MCF 10A (cell line): ENCODE results near the gene ZNF587B. TPM values are rescaled to one million over a fixed set of nuclear protein-coding genes. Genes with fewer than 3 reads are reported as not detected.
"Not testable (repeated sequence)": the region's sequence is repeated elsewhere in the genome, so short reads cannot be mapped to it uniquely, and the experiment has no call there.

Experiments used
- BruUV-seq: library from RNA; stranded (reverse); fragments of 400-500 nt; replicated peaks from 2 replicates; lab custom pipeline; 2021; lab: Mats Ljungman, UMichigan
- CTCF ChIA-PET: fragments of 300-600 bp; sonication (Branson Sonifier 250); formaldehyde crosslinking; extraction: SDS; loops from one replicate; lab custom pipeline; 2021; ENCODE audit warnings: antibody characterized with exemption, inconsistent platforms; lab: Yijun Ruan, JAX
- POLR2A ChIA-PET: fragments of 300-600, 350-650 bp; sonication (Branson Sonifier 250); formaldehyde crosslinking; extraction: SDS; loops from one replicate; lab custom pipeline; 2020; ENCODE audit warnings: antibody characterized with exemption, inconsistent platforms; lab: Yijun Ruan, JAX
- DNase-seq: peaks from one replicate; pipeline ENCODE4 v3.0.0-alpha.2; 2018; ENCODE audit not compliant: unreplicated experiment
- H3K27ac Mint-ChIP-seq: one replicate; pipeline ENCODE4 v1.8.0; 2022; ENCODE audit warnings: mild to moderate bottlenecking, low read depth, mixed read lengths; ENCODE audit not compliant: unreplicated experiment
- H3K27me3 Mint-ChIP-seq: one replicate; pipeline ENCODE4 v1.8.0; 2022; ENCODE audit warnings: mixed read lengths; ENCODE audit not compliant: insufficient read depth, unreplicated experiment
- H3K36me3 Mint-ChIP-seq: one replicate; pipeline ENCODE4 v1.8.0; 2022; ENCODE audit warnings: mild to moderate bottlenecking, moderate library complexity, mixed read lengths; ENCODE audit not compliant: insufficient read depth, unreplicated experiment
- H3K4me1 Mint-ChIP-seq: one replicate; pipeline ENCODE4 v1.8.0; 2022; ENCODE audit warnings: mixed read lengths; ENCODE audit not compliant: insufficient read depth, unreplicated experiment
- H3K4me3 Mint-ChIP-seq: one replicate; pipeline ENCODE4 v1.8.0; 2022; ENCODE audit warnings: mild to moderate bottlenecking, moderate library complexity, mixed read lengths; ENCODE audit not compliant: unreplicated experiment
- H3K9me3 Mint-ChIP-seq: one replicate; pipeline ENCODE4 v1.8.0; 2022; ENCODE audit warnings: mixed read lengths; ENCODE audit not compliant: unreplicated experiment
- intact Hi-C: fragments of 100-400 bp; cut with micrococcal nuclease; formaldehyde crosslinking; loops from 2 replicates; pipeline ENCODE4 v1.14.1; 2022
- total RNA-seq: library from RNA; stranded (reverse); gene quantifications from 2 replicates; pipeline ENCODE4 v1.2.3, GENCODE V29; 2022
- TF ChIP-seq, protein P1 (sequence below): fragments of 200-600 bp; IDR thresholded peaks from one replicate; pipeline ENCODE4 v1.8.0; 2022; ENCODE audit warnings: antibody characterized with exemption, mild to moderate bottlenecking; ENCODE audit not compliant: unreplicated experiment

Gene ZNF587B
- total RNA-seq, 1 experiment from 2014 or later: 19.4 TPM

DNA sequence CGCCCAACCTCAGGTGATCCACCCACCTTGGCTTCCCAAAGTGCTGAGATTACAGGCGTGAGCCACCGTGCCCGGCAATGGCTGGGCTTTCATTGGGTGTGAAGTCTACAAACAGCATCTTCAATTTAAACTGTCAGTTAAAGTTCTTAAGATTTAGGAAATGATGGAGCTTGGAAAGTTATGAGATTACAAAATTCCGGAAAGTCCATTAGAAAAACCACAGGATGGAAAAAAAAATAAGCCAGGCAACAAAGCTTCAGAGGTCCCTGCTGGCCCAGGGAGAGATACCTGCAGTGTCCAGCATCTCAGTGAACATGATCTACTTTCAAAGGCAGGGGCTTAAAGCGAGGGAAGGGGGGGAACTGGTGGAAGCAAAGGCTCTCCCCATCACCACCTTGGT lies 4.6 kb upstream of the ZNF587B start:
- TF ChIP-seq, protein P1, sequence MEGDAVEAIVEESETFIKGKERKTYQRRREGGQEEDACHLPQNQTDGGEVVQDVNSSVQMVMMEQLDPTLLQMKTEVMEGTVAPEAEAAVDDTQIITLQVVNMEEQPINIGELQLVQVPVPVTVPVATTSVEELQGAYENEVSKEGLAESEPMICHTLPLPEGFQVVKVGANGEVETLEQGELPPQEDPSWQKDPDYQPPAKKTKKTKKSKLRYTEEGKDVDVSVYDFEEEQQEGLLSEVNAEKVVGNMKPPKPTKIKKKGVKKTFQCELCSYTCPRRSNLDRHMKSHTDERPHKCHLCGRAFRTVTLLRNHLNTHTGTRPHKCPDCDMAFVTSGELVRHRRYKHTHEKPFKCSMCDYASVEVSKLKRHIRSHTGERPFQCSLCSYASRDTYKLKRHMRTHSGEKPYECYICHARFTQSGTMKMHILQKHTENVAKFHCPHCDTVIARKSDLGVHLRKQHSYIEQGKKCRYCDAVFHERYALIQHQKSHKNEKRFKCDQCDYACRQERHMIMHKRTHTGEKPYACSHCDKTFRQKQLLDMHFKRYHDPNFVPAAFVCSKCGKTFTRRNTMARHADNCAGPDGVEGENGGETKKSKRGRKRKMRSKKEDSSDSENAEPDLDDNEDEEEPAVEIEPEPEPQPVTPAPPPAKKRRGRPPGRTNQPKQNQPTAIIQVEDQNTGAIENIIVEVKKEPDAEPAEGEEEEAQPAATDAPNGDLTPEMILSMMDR: no peak
- no peak overlapping the region for H3K27ac Mint-ChIP-seq
- H3K4me1 Mint-ChIP-seq: peaks cover 25% of the 10 kb centered on the region
- H3K36me3 Mint-ChIP-seq: peaks cover 35% of the 10 kb centered on the region
- CTCF ChIA-PET: no interaction called here
- POLR2A ChIA-PET: interaction anchor here (0.6 kb wide), 1 partner anchor 390 kb away, joined by 3 read pairs; no protein-coding TSS in a partner anchor
- DNase-seq: no peak
- no peak overlapping the region for H3K4me3 Mint-ChIP-seq
- H3K27me3 Mint-ChIP-seq: no peaks in the 10 kb centered on the region
- H3K9me3 Mint-ChIP-seq: no peaks in the 10 kb centered on the region
- no TSS peak for BruUV-seq
- intact Hi-C loops: no loop called here

DNA sequence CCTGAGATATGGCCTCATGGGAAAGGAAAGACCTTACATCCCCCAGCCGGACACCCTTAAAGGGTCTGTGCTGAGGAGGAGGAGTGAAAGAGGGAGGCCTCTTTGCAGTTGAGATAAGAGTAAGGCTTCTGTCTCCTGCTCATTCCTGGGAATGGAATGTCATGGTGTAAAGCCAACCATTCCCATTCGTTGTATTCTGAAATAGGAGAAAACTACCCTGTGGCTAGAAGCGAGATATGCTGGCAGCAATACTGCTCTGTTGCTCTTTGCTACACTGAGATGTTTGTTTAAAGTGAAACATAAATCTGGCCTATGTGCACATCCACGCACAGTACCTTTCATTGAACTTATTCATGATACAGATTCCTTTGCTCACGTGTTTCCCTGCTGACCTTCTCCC lies 783 bp upstream of the ZNF587B start:
- POLR2A ChIA-PET: no interaction called here

DNA sequence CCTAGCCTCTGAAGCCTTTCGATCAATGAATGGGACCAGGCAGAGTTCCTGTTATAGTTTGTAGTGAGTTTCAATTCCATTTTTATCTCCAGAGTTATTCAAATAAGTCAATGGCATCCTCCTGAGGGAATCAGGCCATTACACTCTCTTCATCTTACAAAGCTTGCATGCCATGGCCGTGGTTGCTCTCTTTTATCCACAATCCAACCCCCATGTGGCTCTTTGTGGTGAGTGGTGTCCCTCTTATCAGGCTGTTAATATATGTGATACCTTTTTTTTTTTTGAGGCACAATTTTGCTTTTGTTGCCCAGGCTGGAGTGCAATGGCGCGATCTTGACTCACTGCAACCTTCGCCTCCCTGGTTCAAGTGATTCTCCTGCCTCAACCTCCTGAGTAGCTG lies 6.9 kb downstream of the ZNF587B start:
- H3K4me3 Mint-ChIP-seq, H3K27me3 Mint-ChIP-seq, BruUV-seq, POLR2A ChIA-PET, DNase-seq, H3K27ac Mint-ChIP-seq, H3K9me3 Mint-ChIP-seq, intact Hi-C loops, H3K4me1 Mint-ChIP-seq: not testable (repeated sequence)
- CTCF ChIA-PET: interaction anchor here (0.6 kb wide), 1 partner anchor 536 kb away, joined by 5 read pairs; no protein-coding TSS in a partner anchor
- H3K36me3 Mint-ChIP-seq: peaks cover 35% of the 10 kb centered on the region

More for the DNA sequence above, 783 bp upstream of the ZNF587B start:
- TF ChIP-seq, protein P1: no peak
- Mint-ChIP-seq H3K27me3 (no peaks in the 10 kb centered on the region), H3K4me1 (peaks cover 3% of the 10 kb centered on the region), H3K9me3 (no peaks in the 10 kb centered on the region), H3K4me3 (no peak overlapping the region), H3K27ac (peak overlapping the region; percentile 39), H3K36me3 (peaks cover 28% of the 10 kb centered on the region)
- BruUV-seq: no TSS peak
- no peak for DNase-seq
- CTCF ChIA-PET: no interaction called here
- intact Hi-C loops: no loop called here

DNA sequence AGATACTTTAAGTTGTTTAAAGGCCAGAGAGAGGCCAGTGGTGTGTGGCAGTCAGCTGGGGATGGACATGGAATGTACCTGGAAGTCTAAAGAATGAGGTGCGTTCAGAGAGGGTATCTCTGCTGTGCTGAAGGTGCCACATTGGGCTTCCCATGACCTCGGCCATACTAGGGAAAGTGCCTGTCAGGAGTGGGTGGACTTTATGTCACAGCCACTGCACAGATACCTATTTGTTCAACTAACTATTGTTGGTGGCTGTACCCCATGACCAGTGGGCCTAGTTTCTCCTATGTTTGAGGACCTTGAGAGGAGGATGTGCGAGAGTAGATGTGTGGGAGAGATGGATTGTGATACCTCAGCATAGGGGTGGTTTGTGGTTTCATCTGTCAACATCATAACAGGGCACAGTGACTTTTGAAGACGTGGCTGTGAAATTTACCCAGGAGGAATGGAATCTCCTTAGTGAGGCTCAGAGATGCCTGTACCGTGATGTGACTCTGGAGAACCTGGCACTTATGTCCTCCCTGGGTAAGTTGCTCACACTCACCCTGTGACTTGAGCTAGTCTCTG lies 8.6 kb downstream of the ZNF587B start:
- H3K4me3 Mint-ChIP-seq, POLR2A ChIA-PET, H3K4me1 Mint-ChIP-seq, intact Hi-C loops, DNase-seq, H3K27me3 Mint-ChIP-seq, BruUV-seq, H3K27ac Mint-ChIP-seq, H3K9me3 Mint-ChIP-seq: not testable (repeated sequence)
- peaks cover 43% of the 10 kb centered on the region for H3K36me3 Mint-ChIP-seq
- CTCF ChIA-PET: interaction anchor here (0.6 kb wide), 1 partner anchor 321 kb away, joined by 3 read pairs; no protein-coding TSS in a partner anchor

DNA sequence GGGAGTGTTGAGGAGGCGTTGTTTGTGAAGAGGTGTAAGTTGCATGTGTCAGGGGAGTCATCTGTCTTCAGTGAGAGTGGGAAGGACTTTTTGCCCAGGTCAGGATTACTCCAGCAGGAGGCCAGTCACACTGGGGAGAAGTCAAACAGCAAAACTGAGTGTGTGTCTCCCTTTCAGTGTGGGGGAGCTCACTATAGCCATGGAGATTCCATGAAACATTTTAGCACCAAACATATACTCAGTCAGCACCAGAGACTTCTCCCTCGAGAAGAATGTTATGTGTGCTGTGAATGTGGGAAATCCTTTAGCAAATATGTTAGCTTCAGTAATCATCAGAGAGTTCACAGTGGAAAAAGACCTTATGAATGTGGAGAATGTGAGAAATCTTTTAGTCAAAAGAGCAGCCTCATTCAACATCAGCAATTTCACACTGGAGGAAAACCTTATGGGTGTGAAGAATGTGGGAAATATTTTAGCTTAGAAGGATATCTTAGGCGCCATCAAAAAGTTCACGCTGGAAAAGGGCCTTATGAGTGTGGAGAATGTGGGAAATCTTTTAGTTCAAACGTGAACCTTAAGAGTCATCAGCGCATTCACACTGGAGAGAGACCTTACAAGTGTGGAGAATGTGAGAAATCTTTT lies 11.1 kb downstream of the ZNF587B start:
- Mint-ChIP-seq H3K4me3 (no peak overlapping the region), H3K9me3 (no peaks in the 10 kb centered on the region), H3K36me3 (peaks cover 57% of the 10 kb centered on the region), H3K4me1 (peaks cover 5% of the 10 kb centered on the region), H3K27ac (no peak overlapping the region), H3K27me3 (no peaks in the 10 kb centered on the region)
- TF ChIP-seq, protein P1: no peak
- intact Hi-C loops: no loop called here
- CTCF ChIA-PET: no interaction called here
- POLR2A ChIA-PET: no interaction called here
- no TSS peak for BruUV-seq
- no peak for DNase-seq

DNA sequence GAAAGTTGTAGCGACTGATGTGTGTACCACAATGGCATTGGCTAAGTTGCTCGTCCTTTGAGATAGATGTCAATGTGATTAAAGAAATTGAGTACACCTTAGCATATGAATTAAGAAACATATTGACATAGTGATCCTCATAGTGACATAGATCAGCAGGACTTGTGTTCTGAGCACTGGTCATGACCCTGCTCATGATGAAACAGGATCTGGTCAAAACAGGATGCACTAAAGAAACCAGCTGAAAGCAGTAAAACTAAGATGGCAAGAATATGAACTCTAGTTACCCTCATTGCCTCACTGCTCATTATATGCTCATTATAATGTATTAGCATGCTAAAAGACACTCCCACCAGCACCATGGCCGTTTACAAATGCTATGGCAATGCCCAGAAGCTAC lies 17.1 kb downstream of the ZNF587B start:
- DNase-seq, H3K27ac Mint-ChIP-seq, BruUV-seq, H3K4me3 Mint-ChIP-seq, H3K27me3 Mint-ChIP-seq, H3K9me3 Mint-ChIP-seq, POLR2A ChIA-PET, intact Hi-C loops: not testable (repeated sequence)
- CTCF ChIA-PET: interaction anchor here (0.7 kb wide), 2 partner anchors 28 to 1495 kb away, joined by 3 to 4 read pairs; no protein-coding TSS in a partner anchor
- Mint-ChIP-seq H3K4me1 (peaks cover 19% of the 10 kb centered on the region), H3K36me3 (peaks cover 53% of the 10 kb centered on the region)
